B cell (primary cell): Measurements from ENCODE around the gene CTBP2. TPM values are rescaled to one million over a fixed set of nuclear protein-coding genes. Genes with fewer than 3 reads are reported as not detected.
"Not testable (repeated sequence)": the region's sequence is repeated elsewhere in the genome, so short reads cannot be mapped to it uniquely, and the experiment has no call there.

ENCODE experiments used
- ATAC-seq: fragments of 200-7000 bp; cut with Tn5 transposase; one replicate; pipeline ENCODE4 v1.10.0; 2021; ENCODE audit warnings: low read depth, mild to moderate bottlenecking, moderate number of reproducible peaks, moderate library complexity
- CTCF ChIA-PET: fragments of 350-600 bp; sonication (Branson Sonifier 250); formaldehyde crosslinking; loops from one replicate; lab custom pipeline; 2021; ENCODE audit warnings: antibody characterized with exemption, inconsistent platforms; lab: Charles Lee
- POLR2A ChIA-PET: fragments of 350-600 bp; sonication (Branson Sonifier 250); formaldehyde crosslinking; loops from one replicate; lab custom pipeline; 2021; ENCODE audit warnings: antibody characterized with exemption; lab: Charles Lee
- DNase-seq: peaks from one replicate; pipeline ENCODE4 v3.0.0; 2013
- H2AFZ ChIP-seq: 2 replicates; pipeline ENCODE4 v1.6.1; 2012; ENCODE audit warnings: mild to moderate bottlenecking, low read depth, low read length; ENCODE audit not compliant: insufficient read depth, poor library complexity, severe bottlenecking
- H3K27ac ChIP-seq, 2 donors: 1 replicate in 1 of 2; 2 replicates in 1 of 2; pipeline ENCODE4 v1.5.1; 2012 to 2013; ENCODE audit warnings: low read length in 2 of 2, mild to moderate bottlenecking in 2 of 2, moderate library complexity in 1 of 2
- H3K27me3 ChIP-seq, 4 experiments: fragments of 200-600 bp in 1 of 4; sonication (generic) in 1 of 4; replicated peaks in 1 of 4; 1 replicate in 2 of 4; 2 replicates in 2 of 4; pipeline versions ENCODE4 v1.6.1 to v1.7.0; 2013 to 2016; ENCODE audit warnings: low read length in 3 of 4, mild to moderate bottlenecking in 2 of 4, mixed read lengths in 1 of 4, moderate library complexity in 1 of 4; ENCODE audit not compliant: insufficient read depth in 4 of 4, control insufficient read depth in 3 of 4; ENCODE audit errors: control extremely low read depth in 1 of 4
- H3K36me3 ChIP-seq, 2 experiments: replicated peaks in 1 of 2; 1 replicate in 1 of 2; 2 replicates in 1 of 2; pipeline versions ENCODE4 v1.6.1 to v1.7.1; 2013; ENCODE audit warnings: low read length in 1 of 2; ENCODE audit not compliant: insufficient read depth in 2 of 2, control insufficient read depth in 1 of 2; ENCODE audit errors: control extremely low read depth in 1 of 2, extremely low read depth in 1 of 2
- H3K4me1 ChIP-seq, 2 donors: fragments of 200-600 bp in 1 of 2; sonication (generic) in 1 of 2; 1 replicate in 1 of 2; 2 replicates in 1 of 2; pipeline versions ENCODE4 v1.5.1 to v1.6.1; 2013 to 2017; ENCODE audit warnings: low read length in 2 of 2; ENCODE audit not compliant: control insufficient read depth in 2 of 2, insufficient read depth in 2 of 2
- H3K4me2 ChIP-seq: replicated peaks from 2 replicates; pipeline ENCODE3; 2012; ENCODE audit warnings: mild to moderate bottlenecking, low read depth, low read length; ENCODE audit not compliant: poor library complexity, severe bottlenecking
- H3K4me3 ChIP-seq, 5 experiments: fragments of 200-600 bp in 1 of 5; sonication (generic) in 1 of 5; 1 replicate in 3 of 5; 2 replicates in 2 of 5; pipeline versions ENCODE4 v1.5.1 to v1.7.0; 2011 to 2016; ENCODE audit warnings: low read length in 4 of 5, mild to moderate bottlenecking in 4 of 5, low read depth in 2 of 5, control low read depth in 1 of 5, moderate library complexity in 1 of 5; ENCODE audit not compliant: insufficient read depth in 1 of 5; ENCODE audit errors: control extremely low read depth in 1 of 5, extremely low read depth in 1 of 5
- H3K79me2 ChIP-seq: fragments of 200-600 bp; sonication (generic); one replicate; pipeline ENCODE4 v1.6.0; 2016; ENCODE audit warnings: low read length; ENCODE audit not compliant: control insufficient read depth, insufficient read depth
- H3K9ac ChIP-seq: fragments of 200-600 bp; sonication (generic); 2 replicates; pipeline ENCODE4 v1.6.1; 2017; ENCODE audit warnings: mild to moderate bottlenecking, low read length, moderate library complexity
- H3K9me3 ChIP-seq, 3 donors: one replicate each; pipeline versions ENCODE4 v1.6.1 to v1.7.1; 2013; ENCODE audit warnings: low read length in 2 of 3; ENCODE audit not compliant: control insufficient read depth in 2 of 3, insufficient read depth in 1 of 3; ENCODE audit errors: control extremely low read depth in 1 of 3
- H4K20me1 ChIP-seq: 2 replicates; pipeline ENCODE4 v1.6.0; 2012; ENCODE audit warnings: mild to moderate bottlenecking, low read length; ENCODE audit not compliant: insufficient read depth, control insufficient read depth, poor library complexity, severe bottlenecking
- H3K27ac Mint-ChIP-seq: one replicate; pipeline ENCODE4 v1.8.0; 2021; ENCODE audit warnings: mixed read lengths
- H3K27me3 Mint-ChIP-seq: one replicate; pipeline ENCODE4 v1.8.0; 2021; ENCODE audit warnings: mixed read lengths
- H3K4me1 Mint-ChIP-seq: one replicate; pipeline ENCODE4 v1.8.0; 2021; ENCODE audit warnings: mixed read lengths
- H3K4me3 Mint-ChIP-seq: one replicate; pipeline ENCODE4 v1.8.0; 2021; ENCODE audit warnings: mixed read lengths
- H3K9me3 Mint-ChIP-seq: one replicate; pipeline ENCODE4 v1.8.0; 2022; ENCODE audit warnings: mixed read lengths; ENCODE audit not compliant: insufficient read depth
- CTCF ChIP-seq: fragments of 200-600 bp; IDR thresholded peaks from one replicate; pipeline ENCODE4 v1.8.0; 2022; ENCODE audit warnings: antibody characterized with exemption, mild to moderate bottlenecking
- EZH2 ChIP-seq: IDR thresholded peaks from 2 replicates; pipeline ENCODE4 v1.6.1; 2012; ENCODE audit warnings: borderline replicate concordance, low read depth, mild to moderate bottlenecking, moderate library complexity, low read length; ENCODE audit not compliant: insufficient read depth, poor library complexity, severe bottlenecking
- WGBS: methylation state at CpG from one replicate; pipeline ENCODE4 v1.1.5; 2013; ENCODE audit warnings: missing lambda C conversion rate; ENCODE audit not compliant: insufficient coverage; 5-methylcytosine and 5-hydroxymethylcytosine counted together
- intact Hi-C: fragments of 100-400 bp; cut with micrococcal nuclease; formaldehyde crosslinking; loops from one replicate; pipeline ENCODE4 v1.10.0; 2022
- polyA plus RNA-seq: library from polyadenylated mRNA; depleted of rRNA; stranded (reverse); fragments of >200 nt; gene quantifications from 2 replicates; pipeline ENCODE4 v1.2.3, GENCODE V29; 2012
- total RNA-seq, 2 donors: library from RNA; stranded (reverse); fragments of 120-200 nt in 1 of 2; gene quantifications; 1 replicate in 1 of 2; 2 replicates in 1 of 2; pipeline versions ENCODE4 v1.2.3 to v1.2.4, GENCODE V29; 2013 to 2022

The CTBP2 gene
- total and polyA plus RNA-seq, 2 donors (not counting 1 experiment from before 2014, with no cell fraction given): 0.39 to 0.85 TPM

- no peak for TF ChIP-seq CTCF
- TF ChIP-seq EZH2: no peak
- Mint-ChIP-seq H3K4me1 (no peaks in the 10 kb centered on the region), H3K27me3 (peaks cover 59% of the 10 kb centered on the region), H3K9me3 (no peaks in the 10 kb centered on the region), H3K27ac (no peak overlapping the region), H3K4me3 (no peak overlapping the region)
- Histone ChIP-seq H3K27ac (no peak overlapping the region), H3K4me3 (no peak overlapping the region), H3K4me2 (no peak overlapping the region), H3K79me2 (no peaks in the 10 kb centered on the region), H2AFZ (no peak overlapping the region), H4K20me1 (no peaks in the 10 kb centered on the region), H3K36me3 (no peaks in the 10 kb centered on the region), H3K4me1 (no peaks in the 10 kb centered on the region), H3K9ac (no peak overlapping the region), H3K27me3 (peaks cover 0 to 20% (median 9%) of the 10 kb centered on the region in 4 experiments), H3K9me3 (peaks cover 0 to 7% (median 0%) of the 10 kb centered on the region in 3 donors)
- intact Hi-C loops: no loop called here
- DNase-seq: no peak
- POLR2A ChIA-PET: no interaction called here
- ATAC-seq: no peak
- WGBS: 98% methylated on average over 15 of the region's 15 CpGs
- CTCF ChIA-PET: no interaction called here
Observed at GRCh38 chr10:125082881-125083575, 77.3 kb downstream of the CTBP2 start.

- H3K4me1 Mint-ChIP-seq, H3K4me3 Mint-ChIP-seq, H3K9me3 Mint-ChIP-seq, H3K27ac Mint-ChIP-seq, POLR2A ChIA-PET, ATAC-seq, H3K4me1 ChIP-seq, H3K9me3 ChIP-seq, H3K36me3 ChIP-seq, H2AFZ ChIP-seq, H3K27ac ChIP-seq, H3K4me2 ChIP-seq, H3K4me3 ChIP-seq, intact Hi-C loops, H3K9ac ChIP-seq, CTCF ChIA-PET, H4K20me1 ChIP-seq, H3K79me2 ChIP-seq, DNase-seq: not testable (repeated sequence)
- WGBS: 90% methylated on average over 12 of the region's 13 CpGs
- peaks cover 0 to 24% (median 7%) of the 10 kb centered on the region in 4 experiments for H3K27me3 ChIP-seq
- H3K27me3 Mint-ChIP-seq: peaks cover 55% of the 10 kb centered on the region
Observed at GRCh38 chr10:125082471-125082870, 77.9 kb downstream of the CTBP2 start.
